GM20431 (cell line): ENCODE measurements around the gene ATAD3B.
"Not testable (repeated sequence)": the region's sequence is repeated elsewhere in the genome, so short reads cannot be mapped to it uniquely, and the experiment has no call there.

Experiments
- in situ Hi-C: fragments of 300-500 bp; cut with MseI, MboI; formaldehyde crosslinking; loops from one replicate; pipeline ENCODE4 v1.15.0; 2020; ENCODE audit warnings: low sequenced_read_pairs; ENCODE audit not compliant: unreplicated experiment

The ATAD3B gene, protein sequence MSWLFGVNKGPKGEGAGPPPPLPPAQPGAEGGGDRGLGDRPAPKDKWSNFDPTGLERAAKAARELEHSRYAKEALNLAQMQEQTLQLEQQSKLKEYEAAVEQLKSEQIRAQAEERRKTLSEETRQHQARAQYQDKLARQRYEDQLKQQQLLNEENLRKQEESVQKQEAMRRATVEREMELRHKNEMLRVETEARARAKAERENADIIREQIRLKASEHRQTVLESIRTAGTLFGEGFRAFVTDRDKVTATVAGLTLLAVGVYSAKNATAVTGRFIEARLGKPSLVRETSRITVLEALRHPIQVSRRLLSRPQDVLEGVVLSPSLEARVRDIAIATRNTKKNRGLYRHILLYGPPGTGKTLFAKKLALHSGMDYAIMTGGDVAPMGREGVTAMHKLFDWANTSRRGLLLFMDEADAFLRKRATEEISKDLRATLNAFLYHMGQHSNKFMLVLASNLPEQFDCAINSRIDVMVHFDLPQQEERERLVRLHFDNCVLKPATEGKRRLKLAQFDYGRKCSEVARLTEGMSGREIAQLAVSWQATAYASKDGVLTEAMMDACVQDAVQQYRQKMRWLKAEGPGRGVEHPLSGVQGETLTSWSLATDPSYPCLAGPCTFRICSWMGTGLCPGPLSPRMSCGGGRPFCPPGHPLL

DNA sequence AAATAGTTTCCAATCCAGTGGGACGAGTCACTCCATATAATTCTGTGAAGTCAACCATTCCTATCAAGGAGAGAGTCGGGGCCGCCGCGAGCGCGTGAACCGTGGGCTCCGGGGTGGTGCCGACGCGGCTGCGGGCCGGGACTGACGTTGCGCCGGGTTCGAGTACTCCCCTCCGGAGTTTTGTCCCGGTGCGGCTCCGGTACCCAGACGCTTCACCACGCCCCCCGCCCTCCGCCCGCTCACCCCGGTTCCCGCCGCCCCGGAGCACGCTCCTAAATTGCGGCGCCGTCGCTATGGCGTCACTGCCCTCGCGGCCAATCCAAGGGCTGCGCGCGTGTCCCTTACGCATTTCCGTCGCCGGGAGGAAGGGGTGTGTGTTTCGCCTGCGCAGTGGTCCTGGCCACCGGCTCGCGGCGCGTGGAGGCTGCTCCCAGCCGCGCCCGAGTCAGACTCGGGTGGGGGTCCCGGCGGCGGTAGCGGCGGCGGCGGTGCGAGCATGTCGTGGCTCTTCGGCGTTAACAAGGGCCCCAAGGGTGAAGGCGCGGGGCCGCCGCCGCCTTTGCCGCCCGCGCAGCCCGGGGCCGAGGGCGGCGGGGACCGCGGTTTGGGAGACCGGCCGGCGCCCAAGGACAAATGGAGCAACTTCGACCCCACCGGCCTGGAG is at the start of gene ATAD3B:
TSS of gene ATAD3B (plus strand) at position 377 of the 664 bp plus-strand sequence. CDS start at position 497, 120 bp downstream.
- in situ Hi-C loops: no loop called here

DNA sequence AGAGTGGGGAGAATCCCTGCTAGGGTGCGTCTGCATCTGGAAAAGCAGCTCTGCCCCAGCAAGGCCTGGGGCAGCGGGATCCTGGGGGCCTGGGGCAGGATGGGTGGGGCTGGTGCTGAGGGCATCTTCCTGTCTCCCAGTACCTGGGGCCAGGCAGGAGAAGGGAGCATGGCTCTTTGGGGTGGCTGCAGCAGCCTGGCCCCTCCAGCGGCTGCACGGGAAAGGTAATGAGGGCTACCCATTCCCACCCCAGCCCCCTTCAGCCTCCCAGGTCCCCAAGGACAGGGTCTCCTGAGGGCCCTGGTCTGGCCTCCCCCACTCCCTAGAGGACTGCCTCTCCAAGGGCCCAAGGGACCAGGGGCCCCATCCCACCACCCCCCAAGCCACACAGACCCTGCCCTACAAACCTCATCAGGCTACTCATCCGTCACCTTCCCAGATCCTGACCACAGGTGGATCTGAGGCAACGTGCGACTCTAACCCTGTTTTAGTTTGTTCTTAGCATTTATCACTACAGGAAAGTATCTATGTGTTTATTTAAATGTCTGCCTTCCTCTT is 49.6 kb upstream of the ATAD3B start:
- in situ Hi-C loops: no loop called here

DNA sequence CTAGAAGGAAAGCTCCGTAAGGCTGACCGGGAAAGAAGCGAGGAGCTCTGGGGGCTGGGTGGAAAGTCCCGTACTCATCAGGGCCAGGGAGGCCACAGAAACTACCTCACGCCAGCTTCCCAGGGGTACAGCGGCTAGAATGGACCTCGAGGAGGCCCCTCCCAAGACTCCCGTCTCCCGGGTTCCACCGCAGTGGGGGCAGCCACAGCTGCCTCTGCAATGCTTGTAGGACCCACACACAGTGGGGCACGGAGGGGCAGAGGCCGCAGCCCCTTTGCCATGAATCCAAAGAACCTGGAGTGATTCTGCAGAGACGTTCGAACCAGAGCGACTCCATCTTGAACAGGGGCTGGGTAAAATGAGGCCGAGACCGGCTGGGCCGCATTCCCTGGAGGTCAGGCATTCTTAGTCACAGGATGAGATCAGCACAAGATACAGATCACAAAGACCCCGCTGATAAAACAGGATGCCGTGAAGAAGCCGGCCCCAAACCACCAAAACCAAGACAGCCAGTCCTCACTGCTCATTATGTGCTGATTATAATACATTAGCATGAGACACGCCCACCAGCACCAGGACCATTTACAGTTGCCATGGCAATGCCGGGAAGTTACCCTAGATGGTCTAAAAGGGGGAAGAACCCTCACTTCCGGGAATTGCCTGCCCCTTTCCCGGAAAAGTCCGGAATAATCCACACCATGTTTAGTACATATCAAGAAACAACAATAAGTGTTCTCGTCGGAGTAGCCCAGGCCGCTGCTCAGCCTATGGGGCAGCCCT is 48.9 kb upstream of the ATAD3B start:
- in situ Hi-C loops: no loop called here

DNA sequence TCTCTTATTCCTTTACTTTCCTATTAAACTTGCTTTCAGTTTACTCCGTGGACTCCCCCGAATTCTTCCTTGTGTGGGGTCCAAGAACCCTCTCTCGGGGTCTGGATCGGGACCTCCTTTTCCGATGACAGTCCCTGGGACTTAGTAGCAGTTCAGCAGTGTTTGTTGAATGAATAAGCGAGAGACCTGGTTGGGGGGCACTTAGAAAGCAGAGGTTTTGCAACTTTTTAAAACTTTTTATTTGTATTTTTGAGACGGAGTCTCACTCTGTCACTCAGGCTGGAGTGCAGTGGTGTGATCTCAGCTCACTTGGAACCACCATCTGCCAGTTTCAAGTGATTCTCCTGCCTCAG is 48.3 kb upstream of the ATAD3B start:
- in situ Hi-C loops: no loop called here

DNA sequence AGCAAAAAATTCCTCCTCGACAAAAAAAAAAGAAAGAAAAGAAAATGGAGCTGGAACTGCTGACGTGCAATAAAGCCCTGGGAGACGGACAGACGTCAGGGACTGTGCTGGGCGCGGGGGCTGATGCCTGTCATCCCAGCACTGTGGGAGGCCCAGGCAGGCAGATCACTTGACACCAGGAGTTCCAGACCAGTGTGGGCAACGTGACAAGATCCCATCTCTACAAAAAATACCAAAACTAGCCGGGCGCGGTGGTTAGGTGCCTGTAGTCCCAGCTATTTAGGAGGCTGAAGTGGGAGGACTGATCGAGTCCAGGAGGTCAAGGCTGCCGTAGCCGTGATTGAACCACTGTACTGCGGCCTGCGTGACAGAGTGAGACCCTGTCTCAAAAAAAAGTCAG is 46.9 kb upstream of the ATAD3B start:
- in situ Hi-C loops: no loop called here

DNA sequence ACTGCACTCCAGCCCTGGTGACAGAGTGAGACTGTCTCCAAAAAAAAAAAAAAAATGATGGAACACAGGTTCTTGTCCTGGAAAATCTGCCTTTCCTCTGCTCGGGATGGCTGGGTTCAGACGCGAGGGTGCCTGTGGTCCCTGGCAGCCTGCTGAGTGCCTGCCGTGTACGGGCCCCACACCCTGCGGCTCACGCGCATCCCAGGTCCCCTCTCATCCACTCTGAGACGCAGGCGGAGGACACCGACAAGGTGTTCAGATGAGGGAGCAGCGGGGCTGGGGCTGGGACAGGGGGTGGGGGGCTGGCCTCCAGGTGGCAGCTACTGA is 46.2 kb upstream of the ATAD3B start:
- in situ Hi-C loops: no loop called here

DNA sequence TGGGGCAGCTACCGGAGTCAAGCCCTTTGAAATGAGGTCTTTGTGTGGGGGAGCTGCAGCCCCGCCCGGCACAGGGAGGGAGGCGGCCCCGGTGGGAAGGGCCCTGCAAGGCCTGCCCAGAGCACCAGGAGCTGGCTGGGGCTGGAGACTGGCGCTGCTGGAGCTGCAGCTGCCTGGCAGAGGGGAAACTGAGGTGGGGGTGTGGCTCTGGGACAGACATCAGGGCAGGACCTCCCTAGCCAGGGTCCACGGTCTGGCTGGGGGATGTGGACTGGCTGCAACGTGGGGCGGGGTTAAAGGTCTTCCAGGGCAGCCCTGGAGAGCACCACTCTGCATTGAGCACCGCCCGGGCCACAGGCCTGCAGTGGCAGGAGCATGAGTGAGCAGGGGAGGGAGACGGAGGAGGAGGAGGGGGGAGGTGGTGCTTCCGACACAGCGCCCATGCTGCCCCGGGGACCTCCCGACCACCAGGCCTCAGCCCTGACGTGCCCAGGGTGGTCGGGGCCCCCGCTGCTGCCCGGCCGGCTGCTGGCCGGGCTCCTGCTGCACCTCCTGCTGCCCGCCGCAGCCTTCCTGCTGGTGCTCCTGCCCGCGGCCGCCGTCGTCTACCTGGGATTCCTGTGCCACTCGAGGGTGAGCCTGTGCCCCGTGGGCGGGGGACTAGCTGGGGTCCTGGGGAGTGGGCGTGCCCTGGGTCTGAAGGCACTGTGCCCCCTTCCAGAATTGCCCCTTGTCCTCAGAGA is 45.6 kb upstream of the ATAD3B start:
- in situ Hi-C loops: no loop called here

DNA sequence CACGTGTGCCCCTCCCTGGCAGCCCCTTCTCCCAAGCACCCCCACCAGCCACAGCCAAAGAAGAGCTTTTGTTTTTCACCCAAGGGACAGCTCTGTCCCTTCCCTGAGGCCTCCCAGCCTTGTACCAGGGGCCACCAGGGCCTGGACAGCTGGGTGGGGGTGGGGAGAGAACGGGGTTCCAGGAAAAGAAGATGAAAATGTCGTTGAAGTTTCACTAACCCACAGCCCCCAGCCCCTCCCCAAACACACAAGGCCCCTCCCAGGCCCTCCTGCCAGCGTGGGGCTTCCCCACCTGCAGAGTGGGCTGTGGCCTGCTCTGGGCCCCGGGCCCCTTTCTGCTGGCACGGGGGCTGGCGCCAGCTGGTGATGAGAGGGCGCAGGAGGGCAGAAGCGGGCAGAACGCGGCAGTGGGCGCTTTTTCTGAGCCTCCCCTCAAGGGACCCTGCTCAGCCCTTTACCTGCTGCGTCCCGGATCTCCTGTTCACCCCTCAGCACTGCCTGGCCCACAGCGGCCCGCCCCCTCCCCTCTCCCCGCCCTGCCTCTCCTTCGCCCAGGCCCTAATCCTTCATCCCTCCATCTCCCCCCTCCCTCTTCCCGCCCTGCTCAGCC is 45.0 kb upstream of the ATAD3B start:
- in situ Hi-C loops: no loop called here

DNA sequence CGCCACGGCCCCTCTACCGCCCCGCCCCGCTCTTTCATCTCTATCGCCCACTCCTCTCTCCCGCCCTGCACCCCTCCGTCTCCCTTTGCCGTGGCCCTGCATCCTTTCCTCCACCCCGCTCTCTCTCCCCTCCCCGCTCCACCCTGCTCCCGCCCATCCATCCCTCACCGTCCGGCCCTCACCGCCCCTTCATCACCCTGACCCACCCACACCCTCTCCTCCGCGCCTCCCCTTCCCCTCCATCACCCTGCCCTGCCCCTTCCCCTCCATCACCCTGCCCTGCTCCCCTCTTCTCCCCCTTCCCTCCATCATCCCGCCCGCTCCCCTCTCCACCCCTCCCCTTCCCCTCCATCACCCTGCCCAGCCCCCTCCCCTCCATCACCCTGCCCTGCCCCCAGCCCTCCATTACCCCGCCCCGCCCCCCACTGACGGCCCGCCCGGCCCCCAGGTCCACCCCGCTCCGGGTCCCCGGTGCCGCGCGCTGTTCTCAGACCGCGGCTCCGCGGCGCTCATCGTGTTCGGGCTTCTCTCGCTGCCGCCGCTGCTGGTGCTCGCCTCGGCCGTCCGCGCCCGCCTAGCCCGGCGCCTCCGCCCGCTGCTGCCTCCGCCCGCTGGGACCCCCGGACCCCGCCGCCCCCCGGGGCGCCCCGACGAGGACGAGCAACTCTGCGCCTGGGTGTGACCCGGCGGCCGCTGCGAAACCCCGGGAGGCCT is 44.3 kb upstream of the ATAD3B start:
- in situ Hi-C loops: no loop called here

DNA sequence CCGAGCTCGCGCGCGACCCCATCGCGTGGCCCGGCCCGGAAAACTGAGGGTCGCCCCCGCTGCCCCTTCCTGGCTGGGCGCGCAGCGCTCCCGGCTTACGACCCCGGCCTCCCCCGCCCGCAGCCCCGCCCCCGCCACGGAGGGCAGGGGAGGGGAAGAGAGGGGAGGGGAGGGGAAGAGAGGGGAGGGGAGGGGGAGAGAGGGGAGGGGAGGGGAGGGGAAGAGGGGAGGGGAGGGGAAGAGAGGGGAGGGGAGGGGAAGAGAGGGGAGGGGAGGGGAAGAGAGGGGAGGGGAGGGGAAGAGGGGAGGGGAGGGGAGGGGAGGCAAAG is 43.8 kb upstream of the ATAD3B start:
- in situ Hi-C loops: no loop called here

DNA sequence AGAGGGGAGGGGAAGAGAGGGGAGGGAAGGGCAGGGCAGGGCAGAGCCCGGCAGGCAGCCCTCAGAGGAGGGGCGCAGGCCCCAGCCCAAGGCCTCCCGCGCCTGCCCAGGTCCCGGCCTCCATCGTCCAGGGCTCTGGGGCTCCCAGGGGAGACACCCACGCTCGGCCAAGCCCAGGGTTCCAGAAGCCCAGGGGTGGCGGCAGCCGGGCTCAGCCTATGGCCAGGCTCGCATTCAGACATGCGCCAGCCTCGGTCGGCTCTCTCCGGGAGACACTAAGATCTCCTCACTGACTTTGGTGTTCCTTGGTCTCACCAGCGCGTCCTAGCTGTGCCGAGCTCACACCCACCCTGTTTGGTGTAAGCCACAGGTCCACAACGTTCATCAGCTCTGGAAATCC is 43.4 kb upstream of the ATAD3B start:
- in situ Hi-C loops: no loop called here

DNA sequence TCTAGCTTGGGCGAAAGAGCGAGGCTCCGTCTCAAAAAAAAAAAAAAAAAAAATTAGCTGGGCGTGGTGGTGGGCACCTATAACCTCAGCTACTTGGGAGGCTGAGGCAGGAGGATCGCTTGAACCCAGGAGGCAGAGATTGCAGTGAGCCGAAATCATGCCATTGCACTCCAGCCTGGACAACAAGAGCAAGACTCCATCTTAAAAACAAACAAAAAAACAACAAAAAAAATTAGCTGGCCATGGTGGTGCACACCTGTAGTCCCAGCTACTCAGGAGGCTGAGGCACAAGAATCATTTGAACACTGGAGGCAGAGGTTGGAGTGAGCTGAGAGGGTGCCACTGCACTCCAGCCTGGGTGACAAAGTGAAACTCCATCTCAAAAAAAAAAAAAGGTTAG is 42.6 kb upstream of the ATAD3B start:
- in situ Hi-C loops: not testable (repeated sequence)

DNA sequence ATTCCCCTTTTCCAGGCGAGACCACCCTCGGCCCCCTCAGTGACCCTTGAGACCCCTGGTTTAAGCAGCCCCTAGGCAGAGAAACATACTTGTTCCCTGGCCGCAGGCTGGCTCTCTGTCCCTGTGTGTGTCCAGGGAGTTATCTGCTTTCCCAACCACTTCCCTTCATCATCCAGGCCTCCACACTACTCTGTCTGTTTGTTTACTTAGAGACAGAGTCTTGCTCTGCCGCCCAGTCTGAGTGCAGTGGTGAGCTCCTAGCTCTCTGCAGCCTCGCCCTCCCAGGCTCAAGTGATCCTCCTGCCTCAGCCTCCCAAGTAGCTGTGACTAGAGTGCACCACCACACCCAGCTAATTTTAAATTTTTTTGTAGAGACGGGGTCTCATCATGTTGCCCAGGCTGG is 41.9 kb upstream of the ATAD3B start:
- in situ Hi-C loops: no loop called here

DNA sequence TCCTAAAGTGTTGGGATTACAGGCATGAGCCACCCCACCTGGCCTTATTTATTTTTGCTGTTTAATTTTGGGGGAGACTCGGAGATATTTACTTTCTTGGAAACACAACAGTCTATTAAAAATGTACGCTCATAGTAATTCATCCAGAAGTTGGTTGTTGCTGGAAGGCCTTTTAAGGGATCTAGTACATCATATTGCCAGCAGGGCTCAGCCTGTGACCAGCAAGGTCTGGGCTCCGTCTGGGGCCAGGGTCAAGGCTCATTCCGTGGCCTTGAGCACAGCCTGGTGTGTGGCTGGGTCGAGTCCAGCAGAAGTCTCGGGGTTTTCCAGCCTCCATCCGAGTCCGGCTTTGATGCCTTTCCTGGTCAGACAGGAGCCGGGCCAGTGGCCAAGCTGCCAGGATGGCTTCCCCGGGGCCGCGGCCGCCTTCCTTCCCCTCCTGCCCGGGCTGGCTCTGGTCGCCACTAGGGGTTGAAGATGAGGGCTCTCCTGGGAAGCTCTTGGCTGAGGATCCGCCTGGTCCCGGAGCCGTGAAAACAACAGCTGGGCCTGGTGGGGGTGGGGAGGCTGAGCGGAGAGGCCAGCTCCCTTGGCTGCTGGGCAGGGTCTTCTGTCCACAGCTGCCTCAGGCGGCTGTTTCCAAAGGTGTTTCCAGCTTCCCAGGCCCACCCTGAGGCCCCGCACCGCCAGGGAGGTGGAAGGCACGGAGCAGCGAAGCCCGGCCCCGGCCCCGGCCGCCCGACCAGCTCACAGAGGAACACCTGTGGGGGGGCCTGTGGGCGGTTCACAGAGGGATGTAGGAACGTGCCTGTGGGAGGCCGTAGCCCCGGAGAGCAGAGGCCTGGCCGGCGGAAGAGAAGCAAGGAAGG is 41.2 kb upstream of the ATAD3B start:
- in situ Hi-C loops: no loop called here

DNA sequence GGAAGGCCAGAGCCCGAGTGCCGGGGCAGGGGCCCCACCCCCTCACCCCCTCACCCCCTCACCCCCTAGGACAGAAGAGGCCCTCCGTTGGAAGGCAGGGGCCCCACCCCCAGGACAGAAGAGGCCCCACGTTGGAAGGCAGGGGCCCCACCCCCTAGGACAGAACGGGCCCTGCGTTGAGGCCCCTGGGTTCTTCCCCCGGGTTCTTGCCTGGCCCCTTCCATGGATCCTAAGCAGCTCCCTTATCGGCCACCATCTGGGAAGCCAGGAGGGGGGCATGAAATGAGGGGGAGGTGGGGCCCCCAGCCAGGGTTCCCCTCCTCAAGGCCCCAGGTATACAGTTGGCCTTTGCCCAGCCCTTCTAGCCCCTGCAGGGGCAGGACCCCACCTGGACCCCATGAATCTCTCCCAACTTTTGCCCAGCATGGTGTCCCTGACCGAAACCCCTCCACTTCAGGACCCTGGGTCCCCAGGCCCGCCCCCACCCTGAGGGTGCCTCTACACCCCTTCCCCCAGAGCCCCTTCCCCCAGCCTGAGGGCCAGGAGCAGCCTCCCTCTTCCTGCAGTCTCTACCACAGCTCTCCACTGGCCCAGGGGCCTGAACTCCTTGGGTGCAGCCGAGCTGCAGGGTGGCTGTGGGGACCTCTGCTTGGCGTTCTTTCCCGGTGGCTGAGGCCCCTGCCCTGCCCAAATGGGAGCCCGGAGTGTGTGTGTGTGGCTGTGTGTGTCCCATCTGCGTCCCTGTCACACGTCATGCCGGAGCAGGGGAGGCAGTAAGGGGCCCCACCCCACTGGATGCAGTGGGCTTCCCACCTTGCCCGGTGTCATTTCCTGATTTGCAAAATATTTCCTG is 40.3 kb upstream of the ATAD3B start:
- in situ Hi-C loops: no loop called here

DNA sequence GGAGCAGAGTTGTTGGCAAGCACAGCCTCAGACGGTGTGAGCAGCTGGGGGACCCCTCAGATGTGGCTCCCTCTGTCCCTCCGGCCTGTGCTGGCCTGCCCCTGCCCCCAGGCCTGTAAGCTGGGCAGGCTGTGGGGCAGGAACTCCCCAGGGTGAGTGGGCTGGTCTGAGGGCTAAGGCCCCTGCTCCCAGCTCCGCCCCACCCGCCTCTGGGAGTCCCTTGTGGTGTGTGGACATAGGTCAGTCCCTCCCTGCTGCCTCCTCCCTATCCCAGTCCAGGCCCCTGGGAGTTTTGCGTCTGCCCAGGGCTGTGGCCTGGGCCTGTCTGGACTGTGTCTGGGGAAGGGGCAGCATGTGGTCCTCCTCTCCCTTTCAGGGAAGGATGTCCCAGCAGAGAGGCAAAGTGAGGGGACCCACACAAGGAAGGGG is 39.7 kb upstream of the ATAD3B start:
- in situ Hi-C loops: no loop called here
